Endothelial cell (in vitro differentiated cells): ENCODE data around the gene USP40. TPM values are rescaled to one million over a fixed set of nuclear protein-coding genes. Genes with fewer than 3 reads are reported as not detected.

Source experiments
- DNase-seq: peaks from one replicate; pipeline ENCODE4 v3.0.0; 2021; ENCODE audit warnings: low spot score
- H3K27ac Mint-ChIP-seq: one replicate; pipeline ENCODE4 v1.8.0; 2021; ENCODE audit warnings: mixed read lengths, inconsistent platforms; ENCODE audit not compliant: unreplicated experiment
- H3K27me3 Mint-ChIP-seq: one replicate; pipeline ENCODE4 v1.8.0; 2021; ENCODE audit warnings: mild to moderate bottlenecking, moderate library complexity, mixed read lengths, inconsistent platforms; ENCODE audit not compliant: unreplicated experiment
- H3K36me3 Mint-ChIP-seq: one replicate; pipeline ENCODE4 v1.8.0; 2021; ENCODE audit warnings: mild to moderate bottlenecking, low read depth, mixed read lengths, inconsistent platforms; ENCODE audit not compliant: unreplicated experiment
- H3K4me1 Mint-ChIP-seq: one replicate; pipeline ENCODE4 v1.8.0; 2021; ENCODE audit warnings: mild to moderate bottlenecking, mixed read lengths, inconsistent platforms; ENCODE audit not compliant: unreplicated experiment
- H3K4me3 Mint-ChIP-seq: one replicate; pipeline ENCODE4 v1.8.0; 2021; ENCODE audit warnings: mild to moderate bottlenecking, mixed read lengths, inconsistent platforms; ENCODE audit not compliant: unreplicated experiment
- H3K9me3 Mint-ChIP-seq: one replicate; pipeline ENCODE4 v1.8.0; 2021; ENCODE audit warnings: mixed read lengths, inconsistent platforms; ENCODE audit not compliant: unreplicated experiment
- total RNA-seq: library from RNA; stranded (reverse); fragmentation: NEBNext Ultra II Directional; extraction: Animal tissue kit (Norgen Biotek cat#: 25700); gene quantifications from one replicate; pipeline ENCODE4 v1.2.1, GENCODE V29; 2021; ENCODE audit not compliant: unreplicated experiment
- TF ChIP-seq, protein P1 (sequence below): fragments of 200-600 bp; sonication (generic); IDR thresholded peaks from one replicate; pipeline ENCODE4 v1.5.0; 2021; ENCODE audit warnings: antibody characterized with exemption; ENCODE audit not compliant: unreplicated experiment

Gene USP40
- total RNA-seq, 1 donor from 2014 or later = 23.6 TPM

DNA sequence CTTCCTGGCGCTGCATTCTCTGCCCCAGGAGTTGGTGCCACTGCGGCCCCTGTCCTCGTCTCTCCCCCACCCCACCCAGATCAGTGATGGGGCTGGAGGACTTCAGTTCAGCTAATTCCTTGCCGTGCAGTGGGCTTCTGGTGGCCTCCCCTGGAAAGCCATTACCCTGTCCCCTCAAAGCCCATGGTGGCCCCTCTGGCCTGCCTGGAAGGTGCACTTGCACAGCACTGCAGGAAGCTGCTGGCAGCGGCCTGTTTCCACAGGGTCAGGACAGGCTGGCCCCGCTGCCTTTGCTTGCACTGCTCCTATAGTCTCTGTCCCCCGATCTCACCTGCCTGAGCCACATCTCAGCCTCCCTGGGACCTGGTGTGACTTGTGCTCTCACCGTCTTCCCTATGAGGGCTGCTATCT, 105.1 kb downstream of the USP40 start:
- DNase-seq = no peak
- TF ChIP-seq, protein P1, sequence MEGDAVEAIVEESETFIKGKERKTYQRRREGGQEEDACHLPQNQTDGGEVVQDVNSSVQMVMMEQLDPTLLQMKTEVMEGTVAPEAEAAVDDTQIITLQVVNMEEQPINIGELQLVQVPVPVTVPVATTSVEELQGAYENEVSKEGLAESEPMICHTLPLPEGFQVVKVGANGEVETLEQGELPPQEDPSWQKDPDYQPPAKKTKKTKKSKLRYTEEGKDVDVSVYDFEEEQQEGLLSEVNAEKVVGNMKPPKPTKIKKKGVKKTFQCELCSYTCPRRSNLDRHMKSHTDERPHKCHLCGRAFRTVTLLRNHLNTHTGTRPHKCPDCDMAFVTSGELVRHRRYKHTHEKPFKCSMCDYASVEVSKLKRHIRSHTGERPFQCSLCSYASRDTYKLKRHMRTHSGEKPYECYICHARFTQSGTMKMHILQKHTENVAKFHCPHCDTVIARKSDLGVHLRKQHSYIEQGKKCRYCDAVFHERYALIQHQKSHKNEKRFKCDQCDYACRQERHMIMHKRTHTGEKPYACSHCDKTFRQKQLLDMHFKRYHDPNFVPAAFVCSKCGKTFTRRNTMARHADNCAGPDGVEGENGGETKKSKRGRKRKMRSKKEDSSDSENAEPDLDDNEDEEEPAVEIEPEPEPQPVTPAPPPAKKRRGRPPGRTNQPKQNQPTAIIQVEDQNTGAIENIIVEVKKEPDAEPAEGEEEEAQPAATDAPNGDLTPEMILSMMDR = no peak
- Mint-ChIP-seq H3K4me1 (no peaks in the 10 kb centered on the region), H3K9me3 (no peaks in the 10 kb centered on the region), H3K36me3 (peaks cover 30% of the 10 kb centered on the region), H3K27me3 (peaks cover 7% of the 10 kb centered on the region), H3K27ac (peak overlapping the region; percentile 20), H3K4me3 (no peak overlapping the region)

DNA sequence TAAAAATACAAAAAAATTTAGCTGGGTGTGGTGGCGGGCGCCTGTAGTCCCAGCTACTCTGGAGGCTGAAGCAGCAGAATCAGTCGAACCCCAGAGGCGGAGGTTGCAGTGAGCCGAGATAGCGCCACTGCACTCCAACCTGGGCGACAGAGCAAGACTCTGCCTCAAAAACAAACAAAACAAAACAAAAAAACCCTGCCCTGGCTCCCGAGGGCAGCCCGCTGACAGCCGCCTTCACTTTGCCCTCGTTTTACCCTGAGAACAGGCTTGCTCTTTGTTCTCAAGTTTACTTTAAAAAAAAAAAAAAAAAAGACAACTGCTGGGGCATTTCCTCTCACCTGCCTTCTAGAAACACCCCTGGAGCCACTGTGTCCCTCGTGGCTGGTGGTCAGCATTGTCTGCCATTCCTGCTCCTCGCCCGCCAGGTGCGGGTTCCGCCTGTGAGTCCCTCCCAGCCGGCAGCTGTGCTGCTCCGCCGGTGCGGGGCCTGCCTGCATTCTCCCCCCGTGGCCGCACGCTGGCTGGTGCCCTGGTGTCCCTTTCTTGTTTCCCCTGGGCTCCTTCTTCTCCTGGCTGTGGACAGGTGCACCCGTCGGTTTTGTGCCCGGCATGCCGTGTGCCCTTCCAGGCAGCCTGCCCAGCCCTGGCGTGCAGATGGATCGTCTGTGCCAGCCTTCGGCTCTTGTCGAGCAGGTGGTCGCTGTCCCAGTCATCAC, 105.7 kb downstream of the USP40 start:
- Mint-ChIP-seq H3K36me3 (peaks cover 27% of the 10 kb centered on the region), H3K27ac (no peak overlapping the region), H3K27me3 (peaks cover 7% of the 10 kb centered on the region), H3K4me1 (no peaks in the 10 kb centered on the region), H3K4me3 (no peak overlapping the region), H3K9me3 (no peaks in the 10 kb centered on the region)
- TF ChIP-seq, protein P1 = no peak
- DNase-seq = no peak

DNA sequence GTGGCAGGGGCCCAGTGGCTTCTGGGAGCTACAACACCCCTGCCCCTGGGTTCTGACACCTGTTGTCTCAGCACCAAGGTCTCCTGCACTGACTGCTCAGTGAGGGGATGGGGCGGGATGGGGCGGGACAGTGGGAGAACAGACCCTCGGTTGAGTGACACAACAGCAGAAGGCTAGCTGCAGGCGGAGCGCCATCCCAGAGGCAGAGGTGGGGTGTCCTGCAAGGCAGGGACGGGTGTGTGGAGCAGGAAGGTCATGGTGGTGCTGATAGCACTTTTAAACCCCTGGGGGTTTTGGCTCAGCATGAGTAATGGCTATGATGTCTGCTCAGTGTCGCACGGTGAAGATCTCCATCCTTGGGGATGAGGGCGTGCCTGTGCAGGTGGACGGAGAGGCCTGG, 107.2 kb downstream of the USP40 start:
- TF ChIP-seq, protein P1 = no peak
- H3K27me3 Mint-ChIP-seq = peaks cover 7% of the 10 kb centered on the region
- no peaks in the 10 kb centered on the region for H3K9me3 Mint-ChIP-seq
- H3K27ac Mint-ChIP-seq = no peak overlapping the region
- H3K4me3 Mint-ChIP-seq = no peak overlapping the region
- H3K4me1 Mint-ChIP-seq = no peaks in the 10 kb centered on the region
- peaks cover 27% of the 10 kb centered on the region for H3K36me3 Mint-ChIP-seq
- no peak for DNase-seq

DNA sequence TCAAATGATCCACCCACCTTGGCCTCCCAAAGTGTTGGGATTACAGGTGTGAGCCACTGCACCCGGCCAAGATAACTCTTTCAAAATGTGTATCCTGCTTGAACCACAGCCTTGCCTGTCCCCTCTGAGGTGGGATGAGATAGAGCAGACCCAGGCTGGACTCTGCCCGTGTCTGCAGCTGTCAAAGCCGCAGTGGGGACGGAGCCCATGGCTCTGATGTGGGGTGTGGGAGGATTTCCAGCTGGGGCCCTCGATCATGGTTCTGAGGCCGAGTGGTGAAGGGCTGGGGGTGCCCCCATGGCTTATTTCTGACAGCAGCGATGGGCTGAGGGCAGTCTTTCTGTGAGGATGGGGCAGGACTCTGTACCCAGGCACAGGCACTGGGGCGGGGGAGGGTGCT, 107.8 kb downstream of the USP40 start:
- Mint-ChIP-seq H3K9me3 (no peaks in the 10 kb centered on the region), H3K27ac (no peak overlapping the region), H3K36me3 (peaks cover 23% of the 10 kb centered on the region), H3K4me1 (no peaks in the 10 kb centered on the region), H3K4me3 (no peak overlapping the region), H3K27me3 (peaks cover 7% of the 10 kb centered on the region)
- TF ChIP-seq, protein P1 = no peak
- DNase-seq = no peak

DNA sequence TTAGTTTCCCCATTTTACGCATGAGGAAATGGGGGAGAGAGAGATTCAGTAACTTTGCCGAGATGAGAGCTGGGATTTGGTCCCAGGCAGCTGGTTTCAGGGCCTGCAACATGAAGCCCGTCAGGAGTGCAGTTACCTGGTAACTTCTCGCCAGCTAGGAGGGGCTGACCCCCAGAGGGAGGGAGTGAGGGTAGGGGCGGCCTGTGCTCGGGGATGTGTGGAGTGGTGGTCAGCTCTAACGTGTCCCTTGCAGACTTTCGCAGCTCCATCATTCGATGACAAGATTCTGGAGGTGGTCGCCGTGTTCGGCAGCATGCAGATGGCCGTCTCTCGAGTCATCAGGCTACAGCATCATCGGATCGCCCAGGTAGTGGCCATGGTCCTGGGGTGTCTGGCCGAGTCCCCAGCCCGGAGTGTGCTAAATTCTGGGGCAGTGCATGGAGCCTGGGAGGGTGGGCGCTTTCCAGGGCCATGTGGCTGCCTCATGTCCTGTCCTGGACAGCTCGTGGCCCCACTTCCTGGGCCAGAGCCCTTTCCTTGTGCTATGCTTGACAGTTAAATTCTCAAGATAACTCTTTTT, 108.5 kb downstream of the USP40 start:
- no peak for DNase-seq
- Mint-ChIP-seq H3K4me3 (no peak overlapping the region), H3K36me3 (peaks cover 19% of the 10 kb centered on the region), H3K9me3 (no peaks in the 10 kb centered on the region), H3K27me3 (peaks cover 3% of the 10 kb centered on the region), H3K27ac (no peak overlapping the region), H3K4me1 (no peaks in the 10 kb centered on the region)
- TF ChIP-seq, protein P1 = no peak
